Head of caudate nucleus (tissue), 42 donors: ENCODE measurements around the gene GSK3A.
A peak's percentile ranks its signal among the peaks of the same experiment; 100 is the strongest.

Source experiments
- DNase-seq, 42 donors: peaks; one replicate each; pipeline versions ENCODE4 v3.0.0 to v3.0.0-alpha.2; 2020 to 2021; ENCODE audit warnings: mixed read lengths in 7 of 42
- intact Hi-C: fragments of 100-400 bp; cut with DNase I; formaldehyde crosslinking; loops from one replicate; pipeline ENCODE4 v1.15.0; 2022

The GSK3A gene

DNA sequence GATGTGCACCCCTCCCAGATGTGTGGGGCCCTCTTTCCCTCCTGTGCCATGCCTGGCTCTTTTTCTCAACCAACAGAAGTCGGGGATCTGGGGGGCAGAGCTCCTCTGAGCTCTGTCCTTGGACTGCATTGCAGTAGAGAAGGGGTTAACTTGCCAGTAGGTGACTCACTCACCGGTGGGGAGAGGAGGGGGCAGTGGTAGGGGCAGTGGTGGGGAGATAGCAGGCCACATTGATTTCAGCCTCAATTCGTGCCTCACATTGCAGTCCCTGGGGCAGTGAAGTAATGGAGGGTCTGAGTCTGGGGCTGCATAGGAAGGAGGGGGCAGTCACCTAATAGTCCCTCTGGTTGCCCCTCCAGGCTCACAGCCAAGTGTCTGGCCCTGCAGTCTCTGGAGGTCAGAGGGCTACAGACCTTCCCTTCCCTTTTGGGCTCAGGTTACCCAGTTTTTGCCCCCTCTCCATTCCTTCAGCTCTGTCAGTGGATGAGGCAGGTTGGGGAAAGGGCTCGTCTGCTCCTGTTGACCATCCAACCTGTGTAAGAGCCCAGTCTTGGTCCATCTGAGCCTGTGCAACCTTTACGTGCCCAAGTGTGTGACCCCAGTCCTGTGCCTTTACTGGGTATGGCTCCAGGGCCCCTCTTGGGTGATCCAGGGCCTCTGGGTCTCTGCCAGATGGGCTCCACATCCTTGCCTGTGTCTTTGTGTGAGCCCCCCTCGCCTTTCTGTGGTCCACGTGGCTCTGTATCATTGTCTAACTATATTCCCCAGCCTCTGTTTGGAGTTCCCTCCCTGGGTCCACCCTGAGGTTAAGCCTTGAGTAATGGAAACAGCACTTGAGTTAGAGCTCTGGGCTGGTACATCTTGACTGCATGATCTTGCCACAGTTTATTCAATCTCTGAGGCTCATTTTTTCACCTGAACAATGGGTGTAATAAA, 39.7 kb upstream of the GSK3A start:
- intact Hi-C loops: loop anchor here (2.0 kb wide), 2 partner anchors 29 to 39 kb away; partner anchors contain the start of gene GSK3A
- peak in 3 of 42 donors; percentile 16 to 60 (median 21) for DNase-seq

DNA sequence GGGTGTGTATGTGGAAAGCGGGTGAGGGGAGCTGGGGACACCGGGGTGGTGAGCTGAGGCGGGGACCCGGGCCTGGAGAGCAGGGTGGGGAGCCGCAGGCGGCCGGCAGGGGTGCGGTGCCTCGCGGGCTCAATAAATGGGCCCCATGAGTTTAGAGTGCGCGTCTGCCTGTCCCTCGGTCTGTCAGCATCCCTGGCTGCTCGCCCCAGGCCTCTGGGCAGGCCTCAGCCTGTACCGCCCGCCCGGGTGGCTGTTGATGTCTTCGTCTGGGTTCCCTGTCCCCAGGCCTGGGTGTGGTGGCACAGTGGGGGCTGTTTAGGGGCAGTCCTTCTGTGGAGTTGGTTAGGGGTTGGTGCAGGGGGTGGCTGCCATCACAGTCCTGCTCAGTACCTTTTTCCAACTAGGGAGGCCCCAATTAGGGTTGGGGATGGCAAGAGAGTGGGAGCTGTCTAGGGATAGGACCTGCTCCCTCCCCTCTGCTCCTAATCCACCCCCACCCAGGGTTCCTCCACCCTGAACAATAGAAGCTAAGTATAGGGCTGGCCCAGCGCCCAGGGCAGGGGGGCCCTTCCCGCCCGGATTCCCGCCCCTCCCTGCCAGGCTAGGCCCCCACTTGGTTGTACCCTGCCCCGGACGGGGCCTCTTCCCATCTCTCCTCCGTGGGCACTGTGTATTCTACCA, 38.9 kb upstream of the GSK3A start:
- peak; percentile 59 to 91 (median 77) for DNase-seq
- intact Hi-C loops: loop anchor here (2.0 kb wide), 2 partner anchors 28 to 38 kb away; partner anchors contain the start of gene GSK3A

DNA sequence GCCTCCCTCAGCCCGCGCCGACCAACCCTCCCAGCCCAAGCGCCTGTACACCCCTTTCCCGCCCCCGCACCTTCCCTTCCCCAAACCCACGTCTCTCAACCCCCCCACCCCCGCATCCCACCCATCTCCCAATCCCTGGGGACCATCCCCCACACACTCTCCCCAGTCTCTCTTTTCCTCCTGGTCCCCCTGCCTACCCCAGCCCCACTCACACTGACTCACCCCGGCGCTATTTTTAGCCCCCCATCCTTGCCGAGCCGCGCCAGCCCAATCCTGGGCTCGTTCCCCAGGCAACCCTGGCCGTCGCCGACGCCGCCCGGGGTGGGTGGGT, 38.4 kb upstream of the GSK3A start:
- intact Hi-C loops: loop anchor here (2.0 kb wide), 2 partner anchors 28 to 38 kb away; partner anchors contain the start of gene GSK3A
- peak; percentile 46 to 95 (median 82) for DNase-seq

DNA sequence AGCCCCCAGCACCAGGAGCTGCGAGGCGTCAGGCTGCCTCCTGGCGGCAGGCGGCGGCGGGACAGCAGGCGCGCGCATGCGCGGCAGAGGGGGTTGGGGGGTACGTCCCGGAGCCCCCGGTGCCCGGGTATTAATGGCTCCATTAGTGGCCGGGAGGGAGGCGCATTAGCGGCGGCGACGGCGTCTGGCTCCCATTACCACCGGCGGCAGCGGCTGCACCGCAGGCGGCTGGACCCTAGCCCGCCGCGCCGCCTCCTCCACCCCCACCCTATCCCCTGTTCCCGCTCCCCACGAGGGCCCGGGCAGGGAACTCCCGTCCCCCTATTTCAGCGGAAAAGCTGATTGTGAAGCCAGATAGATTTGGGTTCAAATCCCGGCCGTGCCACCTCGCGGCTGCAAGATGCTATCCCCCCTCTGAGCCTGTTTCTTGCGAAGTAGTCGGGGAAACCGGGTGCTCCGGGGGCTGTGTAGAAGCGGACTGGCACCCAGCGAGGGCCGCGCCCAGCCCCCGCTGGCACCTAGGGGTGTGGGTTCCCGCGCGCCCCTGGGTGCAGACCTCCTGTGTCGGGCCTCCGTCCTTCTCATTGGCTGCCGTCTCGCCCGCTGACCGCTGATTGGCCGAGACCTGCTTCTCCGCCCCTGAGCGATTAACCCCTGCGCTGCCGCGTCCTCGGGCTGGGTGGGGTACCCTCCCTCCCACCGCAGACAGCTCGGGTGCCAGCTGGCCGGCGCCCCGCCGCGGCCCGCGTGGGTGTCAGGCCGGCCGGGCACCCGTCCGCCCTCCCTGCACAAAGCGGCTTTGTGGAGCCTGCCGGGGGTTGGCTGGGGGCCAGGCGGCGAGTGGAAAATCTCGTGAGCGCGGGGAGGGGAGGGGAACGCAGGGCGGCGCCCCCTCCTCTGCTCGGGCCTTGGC, 37.8 kb upstream of the GSK3A start:
- intact Hi-C loops: loop anchor here (2.0 kb wide), 2 partner anchors 27 to 37 kb away; partner anchors contain the start of gene GSK3A
- DNase-seq: peak; percentile 94 to 100 (median 98)

DNA sequence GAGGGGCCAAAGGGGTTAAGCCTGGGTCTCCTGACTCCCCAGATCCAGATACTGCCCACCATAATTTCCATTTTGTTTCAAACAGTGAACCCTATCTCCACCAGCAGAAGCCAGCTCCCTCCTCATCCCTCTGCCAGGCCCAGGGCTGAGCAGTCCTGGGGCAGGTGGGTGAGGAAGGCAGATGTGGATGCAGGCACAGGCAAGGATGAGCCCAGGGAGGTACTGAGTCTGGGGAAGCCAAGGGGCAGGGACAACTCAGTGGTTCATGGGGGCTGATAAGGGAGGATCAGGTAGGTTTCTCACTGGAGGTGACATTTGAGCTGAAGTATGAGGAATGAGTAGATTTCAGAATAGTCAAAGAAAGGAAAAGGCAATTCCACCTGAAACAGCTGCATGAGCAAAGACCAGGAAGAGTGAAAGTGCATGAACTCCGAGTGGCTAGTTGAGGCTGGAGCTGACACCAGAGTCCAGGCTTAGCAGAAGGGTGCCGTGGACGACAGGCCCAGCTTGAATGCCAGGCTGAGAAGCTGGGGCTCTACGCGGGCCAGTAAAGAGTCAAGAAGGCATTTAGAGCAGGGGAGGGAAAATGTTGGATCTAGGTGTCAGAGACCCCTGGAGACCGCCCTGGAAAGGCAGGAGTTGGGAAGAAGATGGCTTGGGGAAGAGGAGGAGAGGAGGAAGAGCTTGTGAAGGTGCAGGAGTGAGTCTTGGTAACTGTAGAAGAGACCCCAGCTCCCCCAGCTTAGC, 36.9 kb upstream of the GSK3A start:
- intact Hi-C loops: no loop called here
- peak in 4 of 42 donors; percentile 17 to 52 (median 30) for DNase-seq

DNA sequence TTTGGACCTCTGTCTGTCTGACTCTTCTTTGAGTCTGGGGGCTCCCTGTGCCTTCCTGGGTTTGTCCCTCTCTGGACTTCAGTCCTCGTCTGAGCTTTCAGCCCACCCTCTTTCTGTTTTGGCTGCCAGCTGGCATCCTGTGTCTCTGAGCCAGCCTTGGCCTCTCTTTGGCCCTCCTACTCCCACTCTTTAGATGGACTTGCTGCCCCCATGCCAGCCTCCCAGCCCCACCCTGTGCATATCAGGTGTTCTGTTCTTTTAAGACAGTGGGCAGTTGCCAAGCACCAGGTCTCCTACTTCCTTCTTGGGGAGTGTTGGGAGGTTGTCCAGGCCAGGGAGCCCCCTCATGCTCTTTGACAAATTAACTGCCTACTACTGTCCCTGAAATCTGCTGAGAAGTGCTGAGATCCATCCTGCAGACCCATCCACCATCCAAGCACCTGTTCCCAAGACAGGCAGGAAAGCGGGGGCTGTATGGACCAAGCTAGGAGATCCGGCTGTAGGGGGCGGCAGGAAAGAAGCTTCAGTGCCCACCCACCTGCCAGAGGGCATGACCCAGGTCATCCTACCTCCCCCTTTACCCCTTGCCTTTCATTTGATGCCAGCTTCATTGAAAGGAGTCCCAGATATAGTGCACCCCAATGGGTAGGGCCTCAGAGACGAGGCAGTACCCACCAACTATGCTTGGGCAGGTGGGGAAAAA, 36.2 kb upstream of the GSK3A start:
- no peak for DNase-seq

DNA sequence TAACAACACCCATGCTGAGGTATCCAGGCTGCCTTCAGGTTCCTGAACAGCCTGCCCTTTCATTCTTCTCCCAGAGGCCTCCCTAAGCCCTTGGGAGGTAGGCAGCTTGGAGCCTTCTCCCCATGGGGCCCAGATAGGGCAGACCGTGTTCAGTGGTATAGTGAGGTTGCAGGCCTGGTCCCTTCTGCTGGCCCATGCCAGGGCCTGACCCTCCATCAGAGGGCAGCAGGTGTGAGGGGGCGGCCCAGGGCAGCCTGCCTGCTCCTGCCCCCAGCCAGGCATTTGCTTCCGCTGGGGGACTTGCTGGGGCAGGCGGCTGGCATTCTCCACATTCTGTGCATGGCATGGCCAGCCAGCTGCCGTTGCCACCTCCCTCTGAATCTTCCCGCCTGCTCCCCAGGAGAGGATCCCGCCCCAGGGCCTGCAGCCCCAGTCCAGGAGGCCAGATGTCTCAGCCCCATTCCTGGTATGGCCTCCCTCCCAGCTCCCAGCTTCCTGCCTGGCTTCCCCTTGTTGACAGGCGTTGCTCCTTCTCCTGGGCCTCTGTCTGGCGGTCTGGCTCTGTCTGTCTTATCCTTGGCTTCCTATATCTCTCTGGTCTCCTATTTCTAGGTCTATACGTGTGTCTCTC, 35.5 kb upstream of the GSK3A start:
- intact Hi-C loops: no loop called here
- peak in 1 of 42 donors; percentile 30 for DNase-seq

More for the DNA sequence above, 36.2 kb upstream of the GSK3A start:
- intact Hi-C loops: no loop called here

DNA sequence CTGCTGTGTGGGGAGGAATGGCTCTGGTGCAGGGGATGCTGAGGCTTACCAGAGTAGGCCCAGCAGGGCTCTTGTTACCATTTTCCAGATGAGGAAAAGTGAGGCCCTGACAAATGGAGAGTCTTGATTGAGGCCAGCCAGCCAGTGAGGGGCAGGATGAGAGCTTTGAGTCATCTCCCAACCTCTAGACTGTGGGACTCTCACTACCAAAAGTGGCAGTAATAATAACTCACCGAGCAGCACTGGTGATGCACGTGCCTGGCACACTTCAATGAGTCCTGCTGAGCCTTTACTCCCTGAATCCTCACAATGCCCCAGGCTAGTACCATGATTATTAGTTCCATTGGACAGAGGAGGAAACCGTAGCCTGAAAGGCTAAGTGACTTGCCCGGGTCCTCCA, 34.4 kb upstream of the GSK3A start:
- no peak for DNase-seq
- intact Hi-C loops: no loop called here

DNA sequence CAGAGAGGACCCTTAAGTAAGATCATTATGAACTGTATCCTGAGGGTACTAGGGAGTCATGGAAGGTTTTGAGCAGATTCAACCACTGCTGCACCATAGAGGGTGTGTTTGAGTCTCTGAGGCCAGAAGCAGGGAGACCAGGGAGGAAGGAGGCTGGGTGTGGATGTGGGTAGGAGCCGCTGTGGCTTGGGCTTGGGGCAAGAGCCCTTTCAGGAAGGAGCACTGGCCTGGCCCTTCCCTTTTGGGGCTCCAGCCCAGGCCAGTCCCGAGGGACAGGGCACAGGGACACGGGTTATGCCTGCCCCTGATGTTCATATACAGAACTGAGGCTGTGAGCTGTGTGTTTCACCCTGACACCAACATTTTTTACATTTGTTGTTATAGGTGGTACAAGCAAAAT, 33.9 kb upstream of the GSK3A start:
- no peak for DNase-seq
- intact Hi-C loops: no loop called here

DNA sequence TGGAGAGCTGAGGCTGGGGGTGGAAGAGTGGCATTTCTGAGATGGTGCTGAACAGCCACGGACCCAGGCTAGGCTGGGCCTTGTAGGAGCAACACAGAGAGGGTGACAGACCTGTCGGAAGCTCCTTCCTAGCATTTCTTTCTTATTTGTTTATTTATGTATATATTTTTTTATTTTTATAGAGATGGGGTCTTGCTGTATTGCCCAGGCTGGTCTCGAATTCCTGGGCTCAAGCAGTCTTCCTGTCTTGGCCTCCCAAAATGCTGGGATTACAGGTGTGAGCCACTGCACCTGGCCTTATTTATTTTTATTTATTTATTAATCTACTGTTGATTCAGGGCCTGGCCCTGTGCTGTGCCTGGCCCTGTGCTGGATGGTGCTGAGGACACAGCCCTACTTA, 33.1 kb upstream of the GSK3A start:
- no peak for DNase-seq
- intact Hi-C loops: no loop called here

DNA sequence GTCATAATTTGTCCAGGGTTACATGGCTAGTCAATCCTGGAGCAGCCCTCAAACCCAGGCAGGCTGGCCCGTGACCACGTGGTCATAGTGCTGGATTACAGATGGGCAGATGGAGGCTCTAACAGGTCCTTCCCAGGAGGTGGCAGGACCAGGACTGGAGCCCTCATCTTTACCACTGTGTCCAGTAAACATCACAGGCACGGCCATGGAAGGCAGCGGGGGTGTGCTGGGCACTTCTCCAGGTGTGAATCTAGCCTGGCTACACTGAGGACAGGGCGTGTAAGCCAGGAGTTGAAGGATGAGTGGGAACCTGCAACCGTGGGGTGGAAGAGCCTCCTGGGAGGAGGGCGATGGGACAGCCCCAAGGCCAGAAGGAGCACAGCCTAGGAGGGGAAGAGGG, 32.7 kb upstream of the GSK3A start:
- intact Hi-C loops: no loop called here
- DNase-seq: no peak

DNA sequence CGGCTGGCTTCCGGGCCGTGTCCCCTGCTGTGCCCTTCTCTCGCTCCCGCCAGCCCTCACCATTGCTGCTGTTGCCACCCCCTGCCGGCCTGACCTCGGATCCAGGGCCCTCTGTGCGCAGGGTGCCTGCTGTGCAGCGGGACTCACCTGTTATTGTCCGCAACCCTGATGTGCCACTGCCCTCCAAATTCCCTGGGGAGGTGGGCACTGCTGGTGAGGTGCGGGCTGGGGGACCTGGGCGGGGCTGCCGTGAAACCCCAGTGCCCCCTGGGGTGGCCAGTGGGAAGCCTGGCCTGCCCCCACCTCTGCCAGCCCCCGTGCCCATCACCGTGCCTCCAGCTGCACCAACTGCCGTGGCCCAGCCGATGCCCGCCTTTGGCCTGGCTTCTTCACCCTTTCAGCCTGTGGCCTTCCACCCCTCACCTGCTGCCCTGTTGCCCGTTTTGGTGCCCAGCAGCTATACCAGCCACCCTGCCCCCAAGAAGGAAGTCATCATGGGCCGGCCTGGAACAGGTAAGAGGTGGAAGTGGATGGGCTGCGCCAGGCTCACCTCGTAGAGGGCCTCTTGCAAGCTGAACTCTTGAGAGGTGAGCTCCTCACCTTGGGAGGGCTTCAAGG, 31.8 kb upstream of the GSK3A start:
- no peak for DNase-seq
- intact Hi-C loops: no loop called here

DNA sequence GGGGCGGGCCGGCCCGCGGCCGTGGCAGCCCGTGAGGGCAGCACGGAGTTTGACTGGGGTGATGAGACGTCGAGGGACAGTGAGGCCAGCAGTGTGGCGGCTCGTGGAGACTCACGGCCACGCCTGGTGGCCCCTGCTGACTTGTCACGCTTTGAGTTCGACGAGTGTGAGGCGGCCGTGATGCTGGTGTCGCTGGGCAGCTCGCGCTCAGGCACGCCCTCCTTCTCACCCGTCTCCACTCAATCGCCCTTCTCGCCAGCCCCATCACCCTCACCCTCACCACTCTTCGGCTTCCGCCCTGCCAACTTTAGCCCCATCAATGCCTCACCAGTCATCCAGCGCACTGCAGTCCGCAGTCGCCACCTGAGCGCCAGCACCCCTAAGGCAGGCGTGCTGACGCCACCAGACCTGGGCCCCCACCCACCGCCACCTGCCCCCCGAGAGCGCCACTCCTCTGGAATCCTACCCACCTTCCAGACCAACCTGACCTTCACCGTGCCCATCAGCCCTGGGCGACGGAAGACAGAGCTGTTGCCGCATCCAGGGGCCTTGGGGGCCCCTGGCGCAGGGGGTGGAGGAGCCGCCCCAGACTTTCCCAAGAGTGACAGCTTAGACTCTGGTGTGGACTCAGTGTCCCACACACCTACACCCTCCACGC, 31.1 kb upstream of the GSK3A start:
- DNase-seq: no peak
- intact Hi-C loops: no loop called here

DNA sequence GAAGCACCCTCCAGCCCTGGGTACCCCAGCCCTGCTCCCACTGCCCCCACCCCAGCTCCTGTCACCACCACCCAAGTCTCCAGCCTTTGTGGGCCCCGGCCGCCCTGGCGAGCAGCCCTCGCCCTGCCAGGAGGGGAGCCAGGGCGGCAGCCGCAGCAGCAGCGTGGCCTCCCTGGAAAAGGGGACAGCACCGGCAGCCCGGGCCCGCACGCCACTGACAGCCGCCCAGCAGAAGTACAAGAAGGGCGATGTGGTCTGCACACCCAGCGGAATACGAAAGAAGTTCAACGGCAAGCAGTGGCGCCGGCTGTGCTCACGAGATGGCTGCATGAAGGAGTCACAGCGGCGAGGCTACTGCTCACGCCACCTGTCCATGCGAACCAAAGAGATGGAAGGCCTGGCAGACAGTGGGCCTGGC, 30.6 kb upstream of the GSK3A start:
- intact Hi-C loops: no loop called here
- no peak for DNase-seq

DNA sequence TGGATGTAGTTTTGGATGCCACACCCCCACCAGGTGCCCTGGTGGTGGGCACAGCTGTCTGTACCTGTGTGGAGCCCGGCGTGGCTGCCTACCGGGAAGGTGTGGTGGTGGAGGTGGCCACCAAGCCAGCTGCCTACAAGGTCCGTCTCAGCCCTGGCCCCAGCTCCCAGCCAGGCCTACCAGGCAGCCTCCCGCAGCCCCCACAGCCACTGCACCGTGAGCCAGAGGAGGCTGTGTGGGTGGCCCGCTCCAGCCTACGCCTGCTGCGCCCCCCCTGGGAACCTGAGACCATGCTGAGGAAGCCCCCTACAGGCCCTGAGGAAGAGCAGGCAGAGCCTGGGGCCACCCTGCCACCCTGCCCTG, 30.1 kb upstream of the GSK3A start:
- DNase-seq: no peak
- intact Hi-C loops: no loop called here

DNA sequence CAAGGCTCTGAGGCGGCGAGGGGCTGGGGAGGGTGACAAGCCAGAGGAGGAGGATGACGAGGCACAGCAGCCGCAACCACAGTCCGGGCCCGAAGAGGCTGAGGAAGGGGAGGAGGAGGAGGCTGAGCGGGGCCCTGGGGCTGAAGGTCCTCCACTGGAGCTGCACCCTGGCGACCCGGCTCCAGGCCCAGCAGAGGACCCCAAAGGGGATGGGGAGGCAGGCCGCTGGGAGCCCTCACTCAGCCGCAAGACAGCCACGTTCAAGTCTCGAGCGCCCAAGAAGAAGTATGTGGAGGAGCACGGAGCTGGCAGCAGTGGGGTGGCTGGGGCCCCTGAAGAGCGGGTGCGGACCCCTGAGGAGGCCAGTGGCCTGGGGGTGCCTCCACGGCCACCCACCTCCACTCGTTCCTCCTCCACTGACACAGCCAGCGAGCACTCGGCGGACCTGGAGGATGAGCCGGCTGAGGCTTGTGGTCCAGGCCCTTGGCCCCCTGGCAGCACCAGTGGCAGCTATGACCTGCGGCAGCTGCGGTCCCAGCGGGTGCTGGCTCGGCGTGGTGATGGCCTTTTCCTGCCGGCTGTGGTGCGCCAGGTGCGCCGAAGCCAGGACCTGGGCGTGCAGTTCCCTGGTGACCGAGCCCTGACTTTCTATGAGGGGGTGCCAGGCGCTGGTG, 29.6 kb upstream of the GSK3A start:
- intact Hi-C loops: no loop called here
- DNase-seq: peak in 1 of 42 donors; percentile 8
